ENCODE data around the gene HAVCR1. TPM values are rescaled to one million over a fixed set of nuclear protein-coding genes. Genes with fewer than 3 reads are reported as not detected.
"Not testable (repeated sequence)": the region's sequence is repeated elsewhere in the genome, so short reads cannot be mapped to it uniquely, and the experiment has no call there.

Gene HAVCR1
- total RNA-seq, result not detected

- CTCF ChIA-PET, result no interaction called here
- POLR2A ChIA-PET, result no interaction called here
Measured at GRCh38 chr5:157059093-157059539, at the start of gene HAVCR1. TSS of gene HAVCR1 (minus strand) at chr5:157059116. CDS start at chr5:157057943, 1,173 bp downstream.

- CTCF ChIA-PET, result interaction anchor here (0.5 kb wide), 1 partner anchor 23 kb away, joined by 5 read pairs; no protein-coding TSS in a partner anchor
- POLR2A ChIA-PET, result no interaction called here
Measured at GRCh38 chr5:157107508-157107907, 48.6 kb upstream of the HAVCR1 start.

DNA sequence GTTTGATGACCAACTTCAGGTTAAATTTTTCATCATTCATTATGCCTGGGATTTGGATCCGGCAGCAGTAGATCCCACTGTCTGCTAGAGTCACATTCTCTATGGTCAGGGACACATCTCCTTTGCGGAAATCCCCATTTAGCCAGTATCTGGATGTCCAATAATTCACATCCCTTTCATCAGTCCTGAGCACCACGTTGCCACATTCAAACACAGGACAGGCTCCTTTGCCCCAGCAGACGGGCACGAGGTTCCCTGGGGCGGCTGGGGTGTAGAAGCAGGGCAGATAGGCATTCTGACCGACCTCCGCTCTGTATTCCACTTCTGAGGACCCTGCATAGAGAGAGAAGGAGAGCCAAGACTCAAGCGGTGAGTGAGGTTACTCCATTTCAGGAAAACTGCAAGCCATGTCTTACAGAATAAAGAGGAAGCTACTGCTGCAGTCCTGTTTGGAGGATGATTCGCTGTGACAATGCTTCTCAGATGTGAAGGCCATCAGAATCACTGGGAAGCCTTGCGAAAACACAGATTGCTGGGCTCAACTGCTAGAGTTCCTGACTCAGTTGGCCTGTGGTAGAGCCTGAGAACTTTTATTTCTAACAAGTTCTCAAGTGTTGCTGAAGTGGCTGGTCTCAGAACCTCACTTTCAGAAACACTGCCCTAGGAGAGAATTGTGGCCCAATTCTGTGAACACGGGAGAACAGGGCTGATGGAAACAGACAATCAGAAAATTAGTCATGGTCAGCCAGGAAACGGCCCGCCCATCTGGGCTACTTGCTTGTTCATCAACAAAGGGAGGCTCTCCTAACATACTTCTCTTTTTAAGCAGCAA lies 47.9 kb upstream of the HAVCR1 start:
- ChIA-PET CTCF (interaction anchor here (0.5 kb wide), 1 partner anchor 24 kb away, joined by 5 read pairs; no protein-coding TSS in a partner anchor), POLR2A (no interaction called here)

DNA sequence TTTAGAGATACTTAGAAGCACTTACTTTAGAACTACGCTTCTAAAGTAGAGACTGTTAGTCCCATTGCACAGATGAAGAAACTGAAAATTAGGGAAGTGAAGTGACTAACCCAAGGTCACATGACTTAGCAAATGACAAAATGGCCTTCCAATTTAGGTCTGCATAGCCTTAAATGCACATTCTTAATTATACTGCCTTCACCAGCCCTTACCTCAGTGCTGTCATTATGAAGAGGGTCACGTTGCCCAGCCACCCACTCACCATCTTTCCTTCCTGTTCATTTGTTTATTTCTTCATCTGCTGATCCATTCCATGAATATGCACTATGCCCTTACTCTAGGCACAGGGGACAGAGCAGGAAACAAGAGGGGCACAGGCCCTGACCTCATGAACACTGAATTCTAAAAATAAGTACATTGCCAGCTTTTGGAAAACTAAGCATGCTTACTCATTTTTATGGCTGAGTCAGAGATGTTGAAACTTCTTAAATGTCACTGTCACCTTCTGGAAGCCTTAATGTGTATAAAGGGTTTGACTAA lies 41.3 kb upstream of the HAVCR1 start:
- ChIA-PET POLR2A (interaction anchor here (1.0 kb wide), 1 partner anchor 42 kb away, joined by 3 read pairs; the partner anchor contains the start of gene MED7), CTCF (no interaction called here)

DNA sequence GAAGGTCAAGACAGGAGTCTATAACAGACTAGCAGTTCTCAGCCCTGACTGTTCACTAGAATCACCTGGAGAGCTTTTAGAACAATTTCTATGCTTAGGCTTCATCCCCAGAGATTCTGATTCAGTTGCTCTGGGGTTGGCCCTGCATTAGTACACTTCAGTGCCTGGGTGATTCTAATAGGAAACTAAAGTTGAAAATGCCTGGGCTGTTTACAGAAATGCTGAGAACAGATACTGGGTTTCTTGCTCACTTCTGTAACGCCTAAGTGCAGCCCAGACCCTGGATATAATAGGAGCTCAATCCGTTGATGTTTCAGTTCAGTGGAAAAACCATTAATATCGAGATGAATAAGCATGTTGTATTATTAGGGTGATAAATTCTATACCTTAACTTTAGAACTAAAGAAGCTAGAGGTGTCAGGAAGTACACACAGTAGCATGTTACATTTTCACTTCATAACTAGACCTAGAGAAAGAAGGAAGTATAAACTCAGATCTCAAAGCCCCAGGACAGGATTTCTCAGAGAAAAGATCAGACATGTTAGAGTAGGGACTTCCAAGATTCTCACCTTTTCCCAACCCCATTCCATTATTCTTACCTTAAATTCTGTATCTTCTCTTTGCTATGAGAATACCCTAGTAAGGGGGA lies 29.6 kb upstream of the HAVCR1 start:
- ChIA-PET CTCF (no interaction called here), POLR2A (interaction anchor here (0.6 kb wide), 1 partner anchor 71 kb away, joined by 6 read pairs; no protein-coding TSS in a partner anchor)

DNA sequence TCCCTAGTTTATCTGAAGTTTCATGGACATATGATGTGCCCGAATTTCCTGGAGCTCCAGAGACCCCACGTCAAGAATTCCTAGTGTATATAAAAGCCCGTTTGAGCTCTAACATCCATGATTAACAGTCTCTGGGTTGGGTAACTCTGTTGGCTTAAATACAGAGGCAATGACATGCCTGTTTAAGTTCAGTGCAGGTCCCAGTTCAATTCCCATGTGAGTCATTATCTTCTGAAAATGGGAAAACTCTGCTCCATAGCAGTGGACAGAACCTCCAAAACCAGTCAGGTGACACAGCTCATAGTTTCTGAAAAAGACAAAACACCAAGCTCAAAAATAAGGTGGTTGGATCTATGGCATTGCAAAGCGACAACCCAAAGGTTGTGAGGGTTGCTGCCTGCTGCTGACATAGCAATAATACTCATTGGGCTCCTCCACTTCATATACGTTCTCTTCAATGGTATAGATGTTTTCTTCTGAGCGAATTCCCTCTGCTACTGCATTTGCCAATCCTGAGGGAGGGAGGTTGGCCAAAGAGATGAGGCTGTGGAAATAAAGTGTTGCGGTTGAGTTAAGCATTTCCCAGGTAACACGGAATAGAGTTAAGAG lies 27.9 kb upstream of the HAVCR1 start:
- ChIA-PET CTCF (interaction anchor here (0.7 kb wide), 1 partner anchor 915 kb away, joined by 4 read pairs; no protein-coding TSS in a partner anchor), POLR2A (no interaction called here)

- ChIA-PET CTCF (no interaction called here), POLR2A (no interaction called here)
Measured at GRCh38 chr5:157085930-157086329, 27.0 kb upstream of the HAVCR1 start.

DNA sequence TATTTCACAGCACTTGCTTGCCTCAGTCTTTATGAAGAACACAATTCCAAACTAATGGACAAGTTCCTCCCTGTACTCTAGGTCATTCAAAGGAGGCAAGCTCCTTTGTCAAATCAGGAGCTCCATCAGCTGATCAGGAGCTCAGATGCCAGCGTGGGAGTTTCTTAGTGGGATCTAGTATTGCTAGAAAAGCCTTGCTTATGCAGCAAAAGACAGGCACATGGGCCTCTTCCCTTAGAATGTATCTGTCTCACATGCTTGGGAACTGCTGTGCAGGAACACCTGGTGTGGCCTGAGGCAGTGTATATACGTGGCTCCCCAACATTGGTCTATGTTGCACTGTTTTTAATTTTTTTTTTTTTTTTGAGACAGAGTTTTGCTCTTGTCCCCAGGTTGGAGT lies 21.4 kb upstream of the HAVCR1 start:
- POLR2A ChIA-PET, result no interaction called here

GRCh38 chr5:157076558-157076957 lies 17.6 kb upstream of the HAVCR1 start:
- POLR2A ChIA-PET, result no interaction called here
- CTCF ChIA-PET, result no interaction called here

More for the DNA sequence above, 21.4 kb upstream of the HAVCR1 start:
- CTCF ChIA-PET, result interaction anchor here (0.7 kb wide), 2 partner anchors 27 to 82 kb away, joined by 3 read pairs; no protein-coding TSS in a partner anchor

DNA sequence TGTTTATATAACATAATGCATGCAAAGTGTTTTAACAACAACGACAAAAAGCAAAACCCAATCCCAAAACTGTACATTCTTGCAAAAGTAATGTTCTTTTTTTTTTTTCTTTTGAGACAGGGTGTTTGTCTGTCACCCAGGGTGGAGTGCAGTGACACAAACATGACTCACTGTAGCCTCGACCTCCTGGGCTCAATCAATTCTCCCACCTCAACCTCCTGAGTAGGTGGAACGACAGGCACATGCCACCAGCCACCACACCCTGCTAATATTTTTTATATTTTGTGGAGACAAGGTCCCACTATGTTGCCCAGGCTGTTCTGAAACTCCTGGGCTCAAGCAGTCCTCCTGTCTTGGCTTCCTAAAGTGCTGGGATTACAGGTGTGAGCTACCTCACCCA lies 13.6 kb upstream of the HAVCR1 start:
- POLR2A ChIA-PET, result interaction anchor here (0.9 kb wide), 1 partner anchor 26 kb away, joined by 5 read pairs; no protein-coding TSS in a partner anchor

DNA sequence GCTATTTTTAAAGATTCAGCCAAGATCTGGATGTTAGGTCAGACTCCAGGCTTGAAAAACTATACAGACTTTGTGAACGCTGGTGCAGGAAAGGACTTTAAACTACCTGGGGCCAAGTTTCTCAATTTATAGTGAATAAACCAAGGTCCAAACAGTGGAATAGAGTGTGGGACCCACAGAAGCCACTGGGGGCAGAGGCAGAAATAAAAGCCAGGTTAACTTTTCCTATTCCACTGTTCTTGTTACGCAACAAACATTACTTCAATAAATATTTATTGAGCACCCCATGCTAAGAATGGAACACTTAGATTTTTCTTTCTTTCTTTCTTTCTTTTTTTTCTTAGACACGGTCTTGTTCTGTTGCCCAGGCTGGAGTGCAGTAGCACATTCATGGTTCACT lies 11.0 kb upstream of the HAVCR1 start:
- ChIA-PET POLR2A (no interaction called here), CTCF (no interaction called here)

More for the DNA sequence above, 13.6 kb upstream of the HAVCR1 start:
- CTCF ChIA-PET, result no interaction called here

- ChIA-PET POLR2A (no interaction called here), CTCF (no interaction called here)
Measured at GRCh38 chr5:157068785-157069184, 9.9 kb upstream of the HAVCR1 start.

- CTCF ChIA-PET, result no interaction called here
- POLR2A ChIA-PET, result no interaction called here
Measured at GRCh38 chr5:157068339-157068738, 9.4 kb upstream of the HAVCR1 start.

GRCh38 chr5:157067005-157067404 lies 8.1 kb upstream of the HAVCR1 start:
- ChIA-PET POLR2A (interaction anchor here (0.5 kb wide), 1 partner anchor 448 kb away, joined by 5 read pairs; no protein-coding TSS in a partner anchor), CTCF (no interaction called here)

DNA sequence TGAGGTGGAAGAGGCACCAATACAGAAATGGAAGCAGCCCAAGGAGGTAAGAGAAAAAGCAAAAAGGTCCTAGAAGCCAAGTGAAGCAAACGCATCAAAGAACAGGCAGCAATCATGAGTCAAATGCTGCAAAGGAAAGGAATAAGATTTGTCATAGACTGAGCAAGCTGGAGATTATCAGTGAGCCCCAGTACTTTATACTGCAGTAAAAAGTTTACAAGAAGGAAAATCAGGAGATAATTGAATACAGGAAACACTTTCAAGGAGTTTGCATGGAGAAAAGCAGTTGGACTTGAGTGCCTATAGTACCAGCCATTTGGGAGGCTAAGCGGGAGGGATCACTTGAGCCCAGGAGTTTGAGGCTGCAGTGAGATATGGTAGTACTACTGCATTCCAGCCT lies 7.2 kb upstream of the HAVCR1 start:
- POLR2A ChIA-PET, result no interaction called here
- CTCF ChIA-PET, result no interaction called here

DNA sequence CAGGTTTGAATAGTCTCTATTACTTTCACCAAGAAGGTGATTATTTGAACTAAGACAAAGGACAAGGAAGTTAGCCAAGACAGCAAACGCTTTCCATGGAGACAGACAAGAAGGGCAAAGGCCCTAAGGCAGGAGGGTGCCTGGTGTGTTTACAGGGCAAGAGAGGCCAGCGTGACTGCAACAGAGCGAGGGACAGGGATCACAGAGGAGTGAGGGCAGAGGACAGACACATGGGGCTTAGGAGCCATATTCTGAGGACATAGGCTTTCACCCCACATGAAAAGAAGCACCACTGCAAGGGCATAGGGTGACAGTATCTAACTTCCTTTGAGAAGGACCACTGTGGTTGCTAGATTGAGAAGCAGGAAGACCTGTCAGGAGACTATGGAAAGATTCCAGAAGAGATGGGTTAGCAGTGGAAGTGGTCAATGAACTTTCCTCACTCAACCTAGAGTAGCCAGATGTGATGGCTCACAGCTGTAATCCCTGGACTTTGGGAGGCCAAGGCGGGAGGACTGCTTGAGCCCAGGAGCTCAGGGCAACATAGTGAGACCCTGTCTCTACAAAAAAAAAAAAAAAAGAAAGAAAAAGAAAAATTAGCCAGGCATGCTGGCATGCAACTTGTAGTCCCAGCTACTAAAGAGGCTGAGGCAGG lies 5.0 kb upstream of the HAVCR1 start:
- POLR2A ChIA-PET, result interaction anchor here (0.6 kb wide), 1 partner anchor 197 kb away, joined by 3 read pairs; no protein-coding TSS in a partner anchor

DNA sequence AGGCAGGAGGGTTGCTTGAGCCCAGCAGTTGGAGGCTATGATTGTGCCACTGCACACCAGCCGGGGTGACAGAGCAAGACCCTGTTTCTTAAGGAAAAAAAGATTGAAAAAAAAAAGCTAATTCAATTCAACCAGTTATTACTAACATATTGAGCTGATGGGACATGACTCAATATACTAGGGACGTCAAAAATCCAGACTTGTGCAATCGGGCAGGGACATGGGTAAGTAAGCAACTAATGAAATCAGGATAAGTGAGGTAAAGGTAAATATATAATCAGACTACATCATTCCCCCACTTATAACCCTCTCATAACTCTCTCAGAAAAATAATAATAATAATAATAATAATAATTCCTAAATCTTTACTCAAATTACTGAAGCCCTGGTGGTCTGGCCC lies 975 bp upstream of the HAVCR1 start:
- ChIA-PET POLR2A (no interaction called here), CTCF (no interaction called here)

More for the DNA sequence above, 5.0 kb upstream of the HAVCR1 start:
- CTCF ChIA-PET, result no interaction called here

DNA sequence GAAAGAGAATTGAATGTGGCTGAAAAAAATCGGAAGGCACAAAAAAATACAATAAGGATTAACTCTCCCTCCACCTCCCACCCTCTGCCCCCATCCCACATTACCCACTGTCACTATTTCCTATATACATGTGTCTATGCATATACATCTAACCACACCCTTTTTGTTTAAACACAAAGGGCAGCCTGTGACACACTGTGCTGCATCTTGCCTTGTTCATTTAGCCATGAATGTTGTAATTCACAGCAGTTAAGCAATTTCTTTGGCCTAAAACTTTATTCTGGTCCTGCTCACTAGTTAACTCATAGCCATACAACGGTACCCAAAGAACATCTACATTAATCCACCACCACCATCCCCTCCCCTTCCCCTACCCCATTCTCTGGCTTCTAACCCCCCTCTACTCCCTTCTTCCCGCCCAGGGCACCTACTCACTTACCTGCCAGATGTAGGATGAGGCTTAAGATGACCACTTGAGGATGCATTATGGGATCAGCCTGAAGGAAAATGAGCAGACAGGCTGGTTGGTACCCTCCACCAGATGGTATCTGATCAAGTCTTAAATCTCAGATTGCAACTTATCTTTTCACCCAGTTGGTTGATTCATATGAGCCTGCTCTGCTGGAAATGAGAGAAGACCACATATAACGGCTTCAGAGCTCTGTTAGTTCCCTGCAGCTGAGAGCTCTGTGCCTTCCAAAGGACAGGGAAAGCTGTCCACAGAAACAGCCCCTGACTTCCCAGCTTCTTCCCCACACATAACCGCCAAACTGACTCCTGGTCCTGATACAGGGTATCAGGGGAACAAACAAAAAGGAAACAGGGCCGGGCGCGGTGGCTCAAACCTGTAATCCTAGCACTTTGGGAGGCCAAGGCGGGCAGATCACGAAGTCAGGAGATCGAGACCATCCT lies 1.2 kb downstream of the HAVCR1 start:
- ChIA-PET POLR2A (no interaction called here), CTCF (no interaction called here)

- POLR2A ChIA-PET, CTCF ChIA-PET: not testable (repeated sequence)
Measured at GRCh38 chr5:157056848-157057247, 2.1 kb downstream of the HAVCR1 start.

All from activated CD8-positive, alpha-beta memory T cell treated with anti-CD3 and anti-CD28 coated beads for 36 hours (primary cell).